Adipose tissue (tissue), 3 donors: ENCODE data around the gene STX16. TPM values are rescaled to one million over a fixed set of nuclear protein-coding genes. Genes with fewer than 3 reads are reported as not detected.
"Not testable (repeated sequence)": the region's sequence is repeated elsewhere in the genome, so short reads cannot be mapped to it uniquely, and the experiment has no call there.

Experiments
- H3K27ac ChIP-seq: one replicate; pipeline ENCODE4 v1.5.1; 2013; ENCODE audit warnings: low read depth, low read length
- WGBS, 3 donors: extraction: QIAGEN DNeasy Blood & Tissue Kit; methylation state at CpG; one replicate each; pipeline ENCODE4 v1.1.7; 2013; 5-methylcytosine and 5-hydroxymethylcytosine counted together
- polyA plus RNA-seq, 3 donors: library from polyadenylated mRNA; stranded (reverse); fragments of 200-250 nt; gene quantifications; one replicate each; pipeline ENCODE4 v1.2.3, GENCODE V29; 2013
- donor health status: healthy with polysubstance abuse.
- donor health status: Bipolar disorder and iron deficiency.
- donor health status: healthy.

STX16 gene
- polyA plus RNA-seq, 3 donors: 21.7 to 36.9 (median 35.9) TPM

DNA sequence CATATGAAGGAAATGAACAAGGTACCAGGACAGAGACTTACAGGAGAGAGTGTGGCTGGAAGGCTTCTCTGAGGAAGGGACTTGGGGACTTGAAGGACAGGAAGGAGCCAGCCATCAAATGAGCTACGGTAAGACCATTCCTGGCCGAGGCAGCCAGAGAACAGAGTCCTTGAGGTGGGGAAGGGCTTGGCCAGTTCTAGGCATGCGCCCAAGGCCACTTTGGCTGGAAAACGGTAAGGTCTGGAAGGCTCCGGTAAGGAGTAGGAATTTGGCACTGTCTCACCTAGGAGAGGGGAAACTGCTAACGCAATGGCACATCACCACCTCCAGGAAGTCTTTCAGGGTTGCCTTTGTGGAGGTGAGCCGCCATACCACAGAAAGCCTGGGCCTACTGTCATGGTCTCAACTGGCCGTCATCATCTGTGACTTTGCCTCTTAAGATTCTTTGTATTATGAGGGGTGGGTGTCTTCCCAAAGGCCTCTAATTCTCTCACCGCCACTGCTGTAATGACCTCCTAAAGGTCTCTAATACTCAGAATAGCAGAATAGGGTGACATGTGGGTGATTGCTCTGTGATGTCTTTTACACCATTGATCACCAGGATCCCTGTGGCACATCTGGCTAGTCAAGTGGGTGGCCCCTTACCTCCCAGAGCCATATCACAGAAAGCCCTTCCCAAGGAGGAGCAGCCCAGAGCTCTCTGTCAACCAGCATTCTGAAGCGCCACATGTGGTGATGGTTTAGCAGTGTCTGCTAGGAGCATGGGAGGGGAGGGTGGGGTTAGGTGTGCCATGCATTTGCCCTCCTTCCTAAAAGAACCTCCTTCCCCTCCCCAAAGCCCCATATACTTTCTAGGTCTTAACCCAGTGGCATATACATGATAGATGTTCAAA is 17.7 kb upstream of the STX16 start:
- no peak overlapping the region for H3K27ac ChIP-seq
- WGBS, 3 donors: 85 to 94% (median 92%) methylated on average over 10 of the region's 10 CpGs

DNA sequence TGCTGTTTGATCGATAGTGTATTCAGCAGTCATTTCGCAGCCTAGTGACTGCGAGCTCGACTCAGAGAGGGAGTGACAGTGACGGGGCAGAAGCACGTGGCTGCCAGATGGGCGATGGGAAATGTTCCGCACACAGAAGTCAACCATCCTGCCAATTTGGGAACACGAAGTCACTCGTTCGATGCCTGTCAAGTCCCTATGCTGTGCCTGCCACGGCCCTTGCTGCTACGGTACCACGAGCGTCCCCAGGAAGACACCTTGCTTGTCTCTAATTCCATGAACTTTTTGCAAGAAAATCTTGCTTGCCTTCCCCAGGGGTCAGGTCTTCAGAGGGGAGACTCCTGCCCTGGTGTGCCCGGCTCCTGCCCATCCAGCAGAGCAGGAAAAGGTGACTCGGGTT is 17.0 kb upstream of the STX16 start:
- WGBS, 3 donors: 76 to 88% (median 87%) methylated on average over 17 of the region's 17 CpGs
- H3K27ac ChIP-seq: no peak overlapping the region

DNA sequence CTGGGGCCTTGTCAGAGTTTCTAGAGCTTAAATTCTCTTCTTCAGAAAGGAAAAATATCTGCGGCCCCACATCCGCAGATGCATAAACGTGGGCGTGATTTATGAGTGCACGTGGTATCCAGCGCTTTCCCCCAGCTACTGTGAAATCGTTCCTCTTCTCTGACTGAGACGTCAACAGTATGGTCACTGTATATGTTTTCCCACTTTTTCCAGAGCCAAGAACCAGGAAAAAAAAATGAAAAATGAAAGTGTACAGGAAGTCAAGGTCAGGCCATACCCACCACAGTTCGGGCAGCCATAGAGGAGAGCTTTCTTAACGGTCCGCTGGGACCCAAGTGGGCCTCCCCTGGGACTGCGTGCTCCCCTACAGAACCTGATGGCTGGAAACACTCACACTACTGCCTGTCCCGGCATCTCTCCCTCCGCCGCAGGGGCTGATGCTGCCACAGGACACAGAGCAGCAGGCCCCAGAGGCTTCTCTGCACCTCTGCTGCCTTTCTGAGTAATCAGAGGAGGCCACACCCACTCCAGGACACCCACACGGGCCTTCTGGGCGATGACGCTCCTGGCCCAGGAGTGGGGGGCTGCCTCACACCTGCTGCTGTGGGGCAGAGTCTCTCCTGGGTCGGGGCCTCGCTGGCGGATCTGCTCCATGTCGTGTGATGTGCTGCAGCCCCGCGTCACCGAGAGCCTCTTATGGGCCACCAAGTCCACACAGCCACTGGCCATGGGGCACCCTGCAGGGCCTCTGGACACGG is 16.4 kb upstream of the STX16 start:
- no peak overlapping the region for H3K27ac ChIP-seq

DNA sequence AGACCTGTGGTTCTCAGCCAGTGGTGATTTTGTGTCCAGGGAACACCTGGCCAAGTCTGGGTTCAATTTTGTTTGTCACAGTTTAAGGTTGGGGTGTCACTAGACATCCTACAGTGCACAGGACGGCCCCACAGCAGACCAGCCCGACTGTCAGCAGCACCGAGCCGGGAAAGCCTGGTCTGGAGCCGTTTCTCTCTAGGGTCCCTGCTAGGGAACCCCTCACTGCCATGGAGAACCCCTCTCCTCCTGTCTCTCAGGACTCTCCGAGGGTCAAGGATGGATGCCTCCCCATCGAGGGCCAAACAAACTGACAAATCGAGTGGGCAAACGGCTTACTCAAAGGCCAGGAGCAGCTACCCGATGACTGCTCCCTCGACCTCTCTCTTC is 15.8 kb upstream of the STX16 start:
- H3K27ac ChIP-seq: no peak overlapping the region
- 77 to 85% (median 79%) methylated on average over 11 of the region's 11 CpGs for WGBS, 3 donors

More for the DNA sequence above, 16.4 kb upstream of the STX16 start:
- 48 to 61% (median 49%) methylated on average over 26 of the region's 26 CpGs for WGBS, 3 donors

DNA sequence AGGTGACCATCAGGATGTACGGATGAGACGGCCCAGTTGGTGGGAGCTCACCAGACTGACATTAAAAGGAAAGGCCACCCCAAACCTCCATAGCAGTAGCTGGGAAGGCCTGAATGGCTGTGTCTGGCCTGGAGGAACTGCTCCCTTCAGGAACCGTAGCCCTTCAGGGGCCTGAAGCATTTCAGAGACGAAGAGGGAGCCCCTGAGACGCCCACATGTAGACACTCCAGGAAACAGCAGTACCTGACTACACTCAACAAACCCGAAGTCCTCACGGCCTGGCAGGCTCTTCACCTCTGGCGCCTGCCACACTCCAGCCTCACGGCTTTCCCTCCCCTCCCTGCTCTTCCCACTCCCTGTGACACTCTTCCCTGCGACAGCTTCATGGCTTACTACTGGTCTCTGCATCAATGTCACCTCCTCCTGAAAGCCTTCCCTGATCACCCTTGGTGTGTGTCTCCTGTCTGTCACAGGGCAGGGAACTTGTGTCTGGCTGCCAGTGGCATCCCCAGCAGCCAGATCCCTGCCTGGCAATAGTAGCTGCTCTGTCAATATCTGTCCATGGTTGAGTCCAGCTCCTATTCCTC is 14.6 kb upstream of the STX16 start:
- no peak overlapping the region for H3K27ac ChIP-seq
- 88 to 94% (median 90%) methylated on average over 10 of the region's 10 CpGs for WGBS, 3 donors

DNA sequence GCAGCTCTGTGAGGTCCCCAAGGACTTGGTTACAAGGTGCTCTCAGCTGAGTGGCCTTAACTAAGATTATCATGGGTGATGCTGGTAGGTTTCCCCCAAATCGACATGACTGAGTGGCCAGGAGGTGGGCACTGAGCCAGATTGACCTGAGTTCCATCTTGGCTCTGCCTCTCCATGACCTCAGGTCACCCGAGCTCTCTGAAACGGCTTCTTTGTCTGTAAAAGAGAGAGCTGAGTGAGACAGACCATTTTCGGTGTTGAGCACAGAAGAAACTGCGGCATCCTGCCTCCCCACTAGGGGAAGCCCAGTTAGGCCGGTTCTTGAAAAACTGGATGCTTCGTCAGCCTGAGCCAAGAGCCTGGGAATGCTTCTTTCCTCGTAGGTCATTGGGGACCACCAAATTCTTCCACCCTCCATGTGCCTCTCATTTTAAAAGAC is 14.1 kb upstream of the STX16 start:
- no peak overlapping the region for H3K27ac ChIP-seq
- WGBS, 3 donors: 40 to 76% (median 72%) methylated on average over 8 of the region's 8 CpGs

DNA sequence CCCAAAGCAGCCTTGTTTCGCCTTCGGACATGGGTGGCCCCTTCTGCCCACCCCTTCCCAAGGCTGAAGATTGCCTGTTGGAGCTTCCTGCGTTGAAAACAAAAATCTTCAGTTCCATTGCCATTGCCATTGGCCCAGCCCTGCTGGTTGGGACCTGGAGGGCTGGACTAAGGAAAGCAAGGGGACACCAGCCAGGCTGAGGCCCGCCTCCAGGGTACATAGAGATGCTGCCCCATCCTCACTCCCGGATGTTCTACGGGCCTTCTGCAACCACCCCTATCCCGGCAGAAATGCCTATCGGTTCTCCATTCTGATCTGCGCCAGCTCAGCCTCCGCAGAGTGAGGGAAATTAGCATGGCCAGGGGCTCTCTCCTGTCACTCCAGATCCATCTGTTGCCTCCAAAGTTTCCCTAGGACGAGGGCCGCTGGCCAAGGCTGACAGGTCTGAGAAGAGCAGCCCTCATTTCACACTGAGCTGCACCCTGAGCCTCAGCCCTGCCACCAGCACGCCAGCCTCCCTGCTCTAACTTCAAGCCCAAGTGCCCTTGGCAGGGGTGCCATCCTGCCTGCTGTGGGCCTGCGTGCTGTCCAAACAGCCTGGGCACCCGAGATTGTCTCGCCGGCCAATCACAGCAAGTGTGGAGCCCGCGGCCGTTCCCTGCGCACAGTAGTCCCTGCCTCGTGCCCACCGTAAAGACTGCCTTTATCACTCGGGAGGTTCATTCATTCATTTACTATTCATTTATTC is 13.4 kb upstream of the STX16 start:
- WGBS, 3 donors: 80 to 90% (median 88%) methylated on average over 24 of the region's 24 CpGs
- no peak overlapping the region for H3K27ac ChIP-seq

DNA sequence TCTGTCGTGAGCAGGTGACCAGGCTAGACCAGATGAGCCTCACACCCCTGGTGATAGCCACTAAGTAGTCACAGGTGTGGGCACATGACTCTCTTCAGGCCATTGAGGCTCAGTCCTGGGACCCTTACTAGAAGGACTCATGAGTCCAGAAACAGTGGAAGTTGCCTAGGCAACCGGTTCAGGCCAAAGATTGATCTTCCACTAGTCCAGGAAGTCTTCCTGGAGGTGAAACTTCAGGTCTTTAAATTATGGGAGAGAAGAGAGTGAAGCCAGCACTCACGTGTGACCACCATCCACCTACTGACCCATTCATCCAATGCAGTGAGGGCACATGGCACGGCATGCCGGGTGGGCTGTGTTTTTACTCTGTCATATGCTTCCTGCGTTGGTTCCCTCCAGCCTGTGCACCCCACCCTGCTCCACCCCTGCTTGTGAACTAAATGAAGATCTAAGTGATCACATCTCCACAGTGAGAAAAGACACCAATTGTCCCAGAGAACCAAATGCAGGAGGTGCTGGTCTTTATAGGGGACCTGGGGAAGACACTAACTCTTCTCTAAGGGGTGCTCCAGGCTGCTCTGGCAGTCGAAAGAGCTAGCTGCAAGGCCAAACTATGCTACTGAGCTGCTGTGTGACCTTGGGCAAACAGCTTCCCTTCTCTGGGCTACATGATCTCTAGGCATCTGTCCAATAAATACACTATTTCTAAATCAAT is 12.5 kb upstream of the STX16 start:
- 77 to 87% (median 84%) methylated on average over 7 of the region's 7 CpGs for WGBS, 3 donors
- no peak overlapping the region for H3K27ac ChIP-seq

DNA sequence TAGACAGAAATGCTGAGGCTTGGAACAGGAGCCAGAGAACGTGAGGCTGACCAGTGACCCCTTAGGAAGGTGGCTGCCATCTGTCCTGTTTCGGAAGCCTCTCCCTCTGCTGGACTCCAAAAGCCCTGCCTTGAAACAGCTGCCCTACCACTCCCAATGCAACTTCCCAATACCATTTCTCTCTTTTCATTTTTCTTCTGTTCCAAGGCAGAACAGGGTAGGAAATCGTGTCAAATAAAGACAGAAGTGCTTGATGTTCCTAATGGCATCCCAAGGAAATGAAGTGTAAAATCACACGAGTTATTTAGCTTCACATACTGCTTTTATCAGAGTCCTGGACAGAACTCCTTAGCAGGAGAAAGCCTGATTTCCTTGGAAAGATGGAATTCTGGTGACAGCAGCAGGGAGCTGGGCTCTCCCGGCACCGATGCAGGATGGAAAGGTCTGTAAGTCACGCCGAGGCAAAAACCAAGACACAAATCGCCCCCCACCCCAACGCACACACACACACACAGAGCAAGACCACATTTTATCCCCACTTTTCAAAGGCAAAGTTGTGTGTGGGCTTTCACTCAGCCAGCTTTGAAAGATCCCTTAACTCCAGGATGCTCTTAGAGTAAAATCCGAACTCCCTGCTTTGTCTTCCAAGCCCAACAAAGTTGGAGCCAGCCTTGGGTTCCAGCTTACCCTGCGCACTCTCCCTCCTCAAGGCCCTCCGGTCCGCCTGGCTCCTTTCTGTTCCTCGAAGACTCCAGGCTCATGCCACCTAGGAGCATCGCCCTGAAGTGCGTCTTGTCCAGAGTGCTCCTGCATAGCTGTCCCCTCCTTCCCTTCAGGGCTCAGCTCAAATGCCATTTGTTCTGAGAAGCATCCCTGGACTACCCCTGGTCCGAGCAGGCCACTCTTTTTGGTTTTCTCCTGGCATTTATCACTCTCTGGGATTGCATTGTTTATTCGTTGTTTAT is 11.6 kb upstream of the STX16 start:
- 74 to 81% (median 81%) methylated on average over 19 of the region's 19 CpGs for WGBS, 3 donors
- no peak overlapping the region for H3K27ac ChIP-seq

DNA sequence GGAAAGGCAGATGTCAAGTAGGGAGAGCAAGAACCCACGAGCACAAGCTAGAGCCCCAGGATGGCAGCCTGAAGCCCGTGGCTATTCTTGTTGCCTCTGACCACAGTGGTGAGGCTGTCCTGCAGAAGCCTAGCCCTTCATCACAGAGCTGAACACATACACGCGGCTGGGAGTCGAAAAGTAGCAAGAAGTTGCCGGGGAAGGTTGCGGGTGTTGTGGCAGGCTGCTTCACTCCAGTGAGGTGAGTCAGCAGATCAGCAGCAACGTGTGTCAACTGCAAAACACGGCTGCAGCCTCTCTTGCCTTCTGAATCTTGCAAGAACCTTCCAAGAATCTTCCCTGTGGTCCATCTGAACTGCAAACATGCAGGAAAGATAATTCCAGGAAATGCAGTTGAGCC is 10.6 kb upstream of the STX16 start:
- no peak overlapping the region for H3K27ac ChIP-seq
- 70 to 80% (median 71%) methylated on average over 9 of the region's 9 CpGs for WGBS, 3 donors

DNA sequence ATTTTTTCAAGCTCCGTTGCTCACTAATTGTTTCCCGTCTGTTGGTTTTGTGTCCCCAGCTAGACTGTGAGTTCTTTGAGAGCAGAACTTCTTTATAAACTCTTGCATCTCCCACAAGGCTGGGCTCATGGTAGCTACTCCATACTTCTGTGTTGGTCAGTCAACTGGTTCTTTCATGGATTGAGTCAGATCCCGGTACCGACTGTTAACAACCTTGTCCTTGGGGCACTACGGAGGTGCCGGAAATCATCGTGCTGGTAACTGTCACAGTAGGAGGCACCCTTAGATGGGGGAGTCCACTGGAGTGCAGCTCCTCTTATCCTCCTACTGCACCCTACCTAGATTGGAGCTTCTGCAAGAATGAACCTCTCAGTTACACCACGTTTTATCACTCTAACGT is 8.6 kb upstream of the STX16 start:
- 85 to 93% (median 91%) methylated on average over 9 of the region's 9 CpGs for WGBS, 3 donors
- no peak overlapping the region for H3K27ac ChIP-seq

DNA sequence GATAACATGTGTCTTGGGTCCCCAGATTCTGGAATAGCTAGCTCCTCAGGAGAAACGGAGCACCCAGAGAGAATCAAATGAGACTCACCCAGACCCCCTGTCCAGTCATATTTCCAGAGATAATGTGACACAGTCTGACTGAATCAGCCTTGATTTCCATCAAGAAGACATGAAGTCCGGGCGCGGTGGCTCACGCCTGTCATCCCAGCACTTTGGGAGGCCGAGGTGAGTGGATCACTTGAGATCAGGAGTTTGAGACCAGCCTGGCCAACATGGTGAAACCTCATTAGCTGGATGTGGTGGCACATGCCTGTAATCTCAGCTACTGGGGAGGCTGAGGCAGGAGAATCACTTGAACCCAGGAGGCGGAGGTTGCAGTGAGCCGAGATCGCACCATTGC is 8.2 kb upstream of the STX16 start:
- not testable (repeated sequence) for H3K27ac ChIP-seq
- 90 to 94% (median 94%) methylated on average over 7 to 9 of the region's 9 CpGs for WGBS, 3 donors

DNA sequence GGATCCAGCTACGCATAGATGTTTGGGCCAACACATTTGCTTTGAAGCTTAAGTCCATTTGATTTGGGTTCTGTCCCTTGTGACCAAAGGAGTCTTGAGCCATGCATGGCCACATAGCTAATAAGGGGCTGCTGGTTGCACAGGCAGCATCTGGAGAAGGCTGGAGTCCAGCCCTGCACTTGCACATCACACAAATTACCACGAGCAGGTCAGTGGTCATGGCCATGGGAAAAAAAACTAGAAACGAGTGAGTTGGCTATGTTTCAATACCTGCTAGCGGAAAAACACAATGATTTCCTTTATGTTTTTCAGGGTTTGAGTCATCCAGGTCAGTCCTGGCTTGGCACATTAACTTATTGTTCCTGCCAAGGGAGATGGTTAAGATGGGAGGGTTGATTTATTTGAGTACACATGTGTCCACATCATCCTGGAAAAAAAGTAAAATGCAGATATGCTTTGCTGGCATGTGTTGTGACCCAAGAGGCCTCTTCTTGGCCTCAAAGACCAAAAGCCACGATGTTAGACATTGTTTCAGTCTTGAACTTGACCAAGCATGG is 5.6 kb upstream of the STX16 start:
- no peak overlapping the region for H3K27ac ChIP-seq
- 29 to 53% (median 37%) methylated on average over 5 of the region's 5 CpGs for WGBS, 3 donors

DNA sequence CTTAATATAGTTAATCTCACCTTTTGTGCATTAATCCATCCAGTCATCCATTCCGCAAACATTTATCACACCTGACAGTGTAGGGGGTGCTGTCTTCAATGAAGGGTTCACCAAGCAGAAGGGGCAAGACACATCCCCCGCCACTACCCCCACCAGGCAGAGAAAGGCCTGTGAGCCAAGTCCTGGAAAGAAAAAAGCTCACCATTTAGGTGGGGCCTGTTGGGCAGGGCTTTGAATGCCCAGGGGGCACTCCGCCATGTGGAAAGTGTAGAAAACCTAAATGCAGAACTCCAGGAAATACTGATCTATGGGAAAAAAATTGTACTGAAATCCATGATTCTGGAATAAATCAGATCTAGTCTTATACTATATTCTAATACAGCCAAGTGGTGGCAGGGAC is 4.8 kb upstream of the STX16 start:
- 94 to 99% (median 95%) methylated on average over 3 of the region's 3 CpGs for WGBS, 3 donors
- H3K27ac ChIP-seq: no peak overlapping the region

DNA sequence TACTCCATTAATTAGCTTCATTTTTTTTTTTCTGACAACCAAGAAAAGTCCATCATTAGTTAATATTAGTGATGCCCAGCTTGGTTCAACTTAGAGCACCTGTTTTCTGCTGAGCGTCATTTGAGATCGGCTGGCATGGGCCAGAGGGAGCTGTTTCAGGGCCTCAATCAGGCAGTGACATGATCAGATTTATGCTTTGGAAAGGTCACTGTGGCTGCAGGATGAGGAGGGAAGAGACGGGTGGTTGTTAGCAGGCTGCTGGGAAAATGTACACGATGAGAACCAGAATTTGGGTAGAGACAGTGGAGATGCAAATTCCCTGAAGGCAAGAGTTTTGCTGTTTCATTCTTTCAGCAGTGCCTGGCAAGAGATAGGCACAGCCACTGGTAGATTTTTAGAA is 4.4 kb upstream of the STX16 start:
- WGBS, 3 donors: 78 to 89% (median 88%) methylated on average over 4 of the region's 4 CpGs
- no peak overlapping the region for H3K27ac ChIP-seq

DNA sequence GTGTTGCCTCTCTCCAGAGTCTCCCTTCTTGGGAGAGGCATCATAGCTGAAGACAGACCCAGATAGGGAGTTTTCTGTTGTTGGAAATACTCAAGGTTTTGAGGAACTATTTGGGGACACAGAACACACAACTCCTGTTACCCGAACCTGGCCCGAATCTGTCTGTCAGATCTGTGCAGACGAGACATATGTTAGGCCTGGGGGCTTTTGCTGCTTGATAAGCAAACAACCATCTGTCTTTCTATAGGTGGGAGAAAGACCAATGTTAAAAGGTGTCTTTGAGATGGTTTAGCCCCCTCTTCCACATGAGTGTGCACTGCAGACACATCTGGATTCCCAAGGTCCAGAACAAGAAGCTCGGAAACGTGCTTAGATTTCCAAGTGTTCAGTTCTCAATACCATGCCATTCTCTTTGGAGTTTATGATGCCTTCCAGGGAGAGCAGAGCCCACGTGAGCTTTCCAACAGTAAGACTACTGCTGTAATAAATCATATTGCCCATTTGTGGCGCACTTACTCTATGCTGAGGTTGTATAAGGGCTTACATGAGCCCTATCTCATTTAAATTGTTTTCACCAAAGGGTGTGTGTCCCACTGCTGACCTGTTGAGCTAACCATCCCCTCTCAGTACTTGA is 3.8 kb upstream of the STX16 start:
- 83 to 88% (median 86%) methylated on average over 7 of the region's 7 CpGs for WGBS, 3 donors
- H3K27ac ChIP-seq: no peak overlapping the region
